Measurements from ENCODE around the gene COA6. TPM values are rescaled to one million over a fixed set of nuclear protein-coding genes. Genes with fewer than 3 reads are reported as not detected.

The COA6 gene
- total and polyA plus RNA-seq, 2 of the 8 experiments (the other 6 are each of a cell fraction or from before 2014, with no cell fraction given): 22.9 to 44.9 TPM

GRCh38 chr1:234430691-234431090, 57.4 kb downstream of the COA6 start:
- no peaks in the 10 kb centered on the region for H3K4me1 ChIP-seq (replicated peaks in 1 of 4; ENCODE audit: control insufficient read depth in 3 of 4, insufficient read depth in 4 of 4, low read length in 3 of 4)
- no peak overlapping the region for H2AK5ac ChIP-seq (ENCODE audit: low read depth, low read length)
- H3K4me2 ChIP-seq (ENCODE audit: insufficient read depth in 1 of 2, low read depth in 2 of 2, low read length in 2 of 2): no peak overlapping the region
- H3K27ac ChIP-seq (ENCODE audit: low read depth, low read length): no peak overlapping the region
- H3K56ac ChIP-seq (replicated peaks; ENCODE audit: insufficient read length, low read depth, low read length): no peak overlapping the region
- no peak overlapping the region for H2BK15ac ChIP-seq (ENCODE audit: low read length)
- FAIRE-seq: no peak
- 82% methylated on average over 5 of the region's 5 CpGs; no CpG with 5 or more reads in 1 of the 2 experiments for WGBS, 2 experiments (ENCODE audit: extremely low coverage in 1 of 2, insufficient coverage in 1 of 2, insufficient read length in 1 of 2, insufficient replicate concordance in 2 of 2, low coverage in 1 of 2, low lambda C conversion rate in 2 of 2, missing lambda C conversion rate in 1 of 2)
- no peak overlapping the region for H4K5ac ChIP-seq (ENCODE audit: insufficient read length, low read depth, low read length)
- H3K18ac ChIP-seq (ENCODE audit: extremely low read depth, low read length): no peak overlapping the region
- CTCF ChIA-PET (ENCODE audit: partially characterized antibody): interaction anchor here (0.6 to 1.3 kb wide), 2 partner anchors 103 to 121 kb away, joined by 3 to 4 read pairs; no protein-coding TSS in a partner anchor
- H3K9ac ChIP-seq (replicated peaks in 1 of 4; ENCODE audit: extremely low read depth in 1 of 4, low read depth in 3 of 4, low read length in 3 of 4): no peak overlapping the region
- H3K9me3 ChIP-seq (ENCODE audit: insufficient read depth in 2 of 2, low read depth in 1 of 2, low read length in 1 of 2): no peaks in the 10 kb centered on the region
- H2BK5ac ChIP-seq (ENCODE audit: low read depth, low read length): no peak overlapping the region
- no peak overlapping the region for H3K23ac ChIP-seq (ENCODE audit: insufficient read length)
- no peak for DNase-seq (ENCODE audit: low read depth in 1 of 2, low spot score in 2 of 2)
- no peak overlapping the region for H2BK12ac ChIP-seq (ENCODE audit: low read depth, low read length)
- POLR2A ChIA-PET (ENCODE audit: partially characterized antibody): no interaction called here
- H3K4ac ChIP-seq (replicated peaks; ENCODE audit: insufficient read length, low read depth, low read length): no peak overlapping the region
- H3K4me3 ChIP-seq (ENCODE audit: extremely low read depth in 1 of 4, insufficient read depth in 2 of 4, low read depth in 3 of 4, low read length in 4 of 4): no peak overlapping the region
- no peaks in the 10 kb centered on the region for H3K23me2 ChIP-seq (ENCODE audit: low read depth, low read length)
- H3K79me1 ChIP-seq (ENCODE audit: low read depth, low read length): no peaks in the 10 kb centered on the region
- H2BK120ac ChIP-seq (replicated peaks; ENCODE audit: low read depth, low read length): no peak overlapping the region
- H3K79me2 ChIP-seq (ENCODE audit: control insufficient read depth in 1 of 2, insufficient read depth in 2 of 2, low read length in 2 of 2): no peaks in the 10 kb centered on the region
- no peaks in the 10 kb centered on the region for H4K20me1 ChIP-seq (replicated peaks in 1 of 2; ENCODE audit: control insufficient read depth in 1 of 2, insufficient read depth in 2 of 2, low read length in 2 of 2)
- H4K91ac ChIP-seq (replicated peaks; ENCODE audit: insufficient read length, low read length): no peak overlapping the region
- H2BK20ac ChIP-seq (ENCODE audit: low read length): no peak overlapping the region
- peaks cover 0 to 10% (median 3%) of the 10 kb centered on the region in 4 experiments; a peak in 7 of 8 replicates for H3K36me3 ChIP-seq (ENCODE audit: control insufficient read depth in 2 of 4, insufficient read depth in 4 of 4, low read length in 3 of 4)
- no peak overlapping the region for H4K8ac ChIP-seq (ENCODE audit: extremely low read depth, insufficient read depth, low read length)
- H3K14ac ChIP-seq (ENCODE audit: insufficient read length): no peak overlapping the region
- no peak overlapping the region for H2AFZ ChIP-seq (ENCODE audit: low read length)
- H3K27me3 ChIP-seq (replicated peaks in 1 of 4; ENCODE audit: control insufficient read depth in 3 of 4, extremely low read depth in 1 of 4, insufficient read depth in 3 of 4, low read length in 3 of 4): no peaks in the 10 kb centered on the region
- TF ChIP-seq TEAD4 (IDR thresholded peaks at IDR 0.05; ENCODE audit: low read depth, low read length) (no peak), RFX5 (IDR thresholded peaks at IDR 0.05; ENCODE audit: borderline replicate concordance, low read depth, low read length) (no peak), CBX8 (IDR thresholded peaks at IDR 0.05; ENCODE audit: borderline replicate concordance, low read depth, low read length) (no peak), CHD1 (IDR thresholded peaks at IDR 0.05; ENCODE audit: low read depth, low read length) (no peak), CTBP2 (IDR thresholded peaks at IDR 0.05; ENCODE audit: borderline replicate concordance, insufficient read depth, insufficient read length, low read length) (no peak), TBP (IDR thresholded peaks at IDR 0.05; ENCODE audit: low read depth, low read length) (no peak), E2F6 (IDR thresholded peaks at IDR 0.05) (no peak), POU5F1 (IDR thresholded peaks at IDR 0.05; ENCODE audit: low read depth, low read length) (no peak), SP4 (IDR thresholded peaks at IDR 0.05; ENCODE audit: low read length) (no peak), RXRA (IDR thresholded peaks at IDR 0.05; ENCODE audit: insufficient read depth, low read depth, low read length) (no peak), SP1 (IDR thresholded peaks at IDR 0.05; ENCODE audit: low read depth, low read length) (no peak), ZNF274 (IDR thresholded peaks at IDR 0.05; ENCODE audit: borderline replicate concordance, extremely low read depth, low read length) (no peak), HDAC6 (IDR thresholded peaks at IDR 0.05; ENCODE audit: low read depth, low read length) (no peak), EGR1 (IDR thresholded peaks at IDR 0.05; ENCODE audit: borderline replicate concordance, low read depth, low read length) (no peak), PHF8 (conservative IDR thresholded peaks at IDR 0.05; ENCODE audit: low read depth, low read length) (no peak)

Data from H1 (cell line).